Activated CD8-positive, alpha-beta memory T cell treated with anti-CD3 and anti-CD28 coated beads for 4 hours (primary cell): ENCODE measurements around the gene EFCAB6.

Experiments
- DNase-seq, 2 donors: peaks; one replicate each; pipeline ENCODE4 v3.0.0-alpha.2; 2020; ENCODE audit warnings: low read depth in 2 of 2

Gene EFCAB6

DNA sequence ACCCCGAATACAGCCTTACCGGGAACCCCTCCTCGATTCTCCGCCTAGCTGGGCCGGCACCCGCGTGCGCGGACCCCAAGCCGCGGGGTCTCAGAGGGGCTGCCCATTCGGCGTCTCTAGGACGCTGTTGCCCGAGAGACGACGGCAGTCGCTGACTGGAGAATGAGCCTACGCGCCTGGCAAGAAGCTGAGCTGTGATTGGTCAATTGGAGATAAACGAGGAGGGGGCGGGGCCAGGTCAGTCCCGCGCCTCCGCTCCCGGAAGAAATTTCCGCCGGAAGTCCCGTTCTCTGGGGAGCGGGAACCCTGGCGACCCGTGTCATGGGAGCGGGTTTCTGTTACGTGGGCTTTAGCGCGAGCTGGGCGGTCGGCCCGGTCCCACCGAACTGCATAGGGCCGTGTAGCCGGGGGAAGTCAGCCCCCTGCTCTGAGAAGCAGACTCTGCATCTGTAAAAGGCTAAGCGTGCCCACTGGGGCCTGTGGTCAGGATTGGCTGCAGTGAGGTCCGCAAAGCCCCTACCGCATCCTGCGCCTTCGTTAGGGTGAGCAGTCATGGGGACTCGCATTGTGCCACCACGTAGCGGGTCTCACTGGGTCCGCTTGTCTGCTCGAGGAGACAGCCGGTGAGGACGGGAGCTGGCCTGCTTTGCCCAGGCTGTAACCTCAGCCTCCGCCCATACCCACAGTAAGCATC is at the start of gene EFCAB6:
Gene EFCAB6, minus strand, starts transcription at position 157 of the 694 bp plus-strand sequence. CDS start 29,987 bp downstream, outside the sequence.
- peak; percentile 82 for DNase-seq

- no peak for DNase-seq
Observed at GRCh38 chr22:43861529-43861928, 49.4 kb upstream of the EFCAB6 start.

DNA sequence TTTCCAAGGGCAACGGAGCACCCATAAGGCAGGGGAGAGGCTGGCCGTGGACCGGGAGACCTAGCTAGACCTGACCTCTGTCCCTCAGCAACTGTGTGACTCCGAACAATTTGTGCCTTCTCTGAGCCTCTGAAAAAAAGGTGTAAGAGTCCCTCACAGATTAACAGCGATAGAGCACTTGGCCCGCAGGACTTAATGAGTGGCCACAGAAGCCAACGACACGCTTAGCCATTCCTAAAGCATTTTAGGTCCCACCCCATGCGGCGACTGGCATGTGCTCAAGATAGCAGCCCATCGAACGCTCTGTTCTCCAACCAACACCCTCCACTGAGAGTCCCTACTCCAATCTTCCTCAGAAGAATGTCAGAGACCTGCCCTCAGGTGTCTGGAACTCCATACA is 48.7 kb upstream of the EFCAB6 start:
- no peak for DNase-seq

GRCh38 chr22:43860126-43860525 is 48.0 kb upstream of the EFCAB6 start:
- DNase-seq = no peak

- no peak for DNase-seq
Observed at GRCh38 chr22:43859621-43860020, 47.5 kb upstream of the EFCAB6 start.

DNA sequence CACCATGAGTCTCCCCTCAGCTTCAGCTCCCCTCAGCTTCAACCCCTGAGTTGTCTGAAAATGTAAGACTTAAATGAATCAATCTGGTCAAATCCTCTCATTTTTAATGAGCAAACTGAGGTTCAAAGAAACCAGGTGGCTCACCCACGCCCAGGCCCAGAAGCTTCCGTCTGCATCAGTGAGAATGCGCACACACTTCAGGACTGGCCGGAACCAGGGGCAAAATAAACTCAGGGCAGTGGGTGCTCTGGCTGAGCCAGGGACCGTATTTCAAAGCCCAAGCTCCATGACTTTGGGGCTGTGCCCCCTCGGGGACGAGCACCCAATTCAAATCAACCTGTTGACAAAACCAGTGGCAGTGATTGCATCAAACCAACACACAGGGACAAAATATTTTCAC is 47.1 kb upstream of the EFCAB6 start:
- no peak for DNase-seq

DNA sequence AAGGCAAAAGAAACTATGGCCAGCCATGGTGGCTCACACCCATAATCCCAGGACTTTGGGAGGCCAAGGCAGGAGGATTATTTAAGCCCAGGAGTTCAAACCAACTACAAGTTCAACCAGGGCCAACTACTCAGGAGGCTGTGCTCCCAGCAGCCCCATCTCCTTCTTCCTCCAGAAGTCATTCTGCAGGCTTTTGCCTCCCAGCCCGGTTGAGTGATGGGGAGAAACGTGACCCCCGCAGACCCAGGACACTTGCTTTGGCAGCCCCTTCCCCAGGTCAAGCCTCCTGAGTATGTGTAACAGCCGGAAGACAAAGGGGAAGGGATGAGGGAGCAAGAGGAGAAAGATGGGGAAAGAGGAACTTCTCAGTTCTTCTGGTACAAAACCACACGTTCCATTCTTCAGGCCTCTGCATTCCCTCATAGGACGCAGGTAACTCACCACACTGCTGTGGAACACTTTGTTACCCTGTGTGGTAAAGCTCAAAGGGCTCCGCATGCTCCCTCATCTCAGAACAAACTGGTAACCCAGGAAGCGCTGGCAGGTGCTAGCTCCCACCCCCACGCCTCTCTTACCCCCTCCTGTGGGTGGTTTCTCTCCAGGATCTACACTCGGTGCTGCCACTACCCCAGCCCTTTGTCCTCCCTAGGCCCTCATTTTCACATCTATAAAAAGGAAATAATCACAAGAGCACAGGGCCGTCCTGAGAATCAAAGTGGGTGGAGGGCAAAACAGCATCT is 46.2 kb upstream of the EFCAB6 start:
- DNase-seq = no peak

DNA sequence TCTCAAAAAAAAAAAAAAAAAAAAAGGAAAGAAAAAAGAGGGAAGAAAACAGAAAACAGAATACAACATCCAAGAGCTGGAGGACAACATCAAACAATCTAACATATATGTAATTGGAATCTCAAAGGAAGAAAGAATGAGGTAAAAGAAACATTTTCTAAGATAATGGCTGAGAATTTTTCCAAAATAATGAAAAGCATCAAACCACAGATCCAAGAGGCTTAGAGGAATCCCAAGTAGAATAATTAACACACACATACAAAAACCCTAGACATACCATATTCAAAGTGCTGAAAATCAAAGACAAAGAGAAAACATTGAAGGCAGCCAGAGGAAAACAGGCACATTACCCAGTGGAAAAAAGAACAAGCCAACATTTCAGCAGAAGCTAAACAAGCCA is 45.3 kb upstream of the EFCAB6 start:
- DNase-seq = no peak

- DNase-seq = no peak
Observed at GRCh38 chr22:43855431-43855830, 43.3 kb upstream of the EFCAB6 start.

DNA sequence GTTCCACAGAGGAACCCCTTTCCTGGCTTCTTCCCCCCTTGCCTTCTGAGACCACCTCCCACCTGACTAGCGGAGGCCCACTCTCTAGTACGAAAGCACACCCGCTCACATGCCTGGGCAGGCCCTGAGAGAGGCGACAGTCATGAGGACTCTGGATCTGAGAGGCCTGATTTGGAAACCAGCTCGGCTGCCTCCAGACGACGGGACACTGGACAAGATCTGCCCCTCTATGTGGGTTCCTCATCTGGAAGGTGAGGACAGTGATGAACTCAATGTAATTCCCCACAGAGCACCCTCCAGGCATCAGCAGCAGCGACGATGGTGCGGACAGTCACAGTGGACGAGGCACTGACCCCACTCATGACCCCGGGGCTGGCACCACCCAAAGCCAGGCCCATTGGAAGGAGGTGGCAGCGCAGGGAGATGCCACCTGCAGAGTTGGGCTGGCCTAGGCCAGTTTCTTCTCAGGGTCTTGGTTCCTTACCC is 42.7 kb upstream of the EFCAB6 start:
- DNase-seq = no peak

- DNase-seq = no peak
Observed at GRCh38 chr22:43854121-43854785, 42.1 kb upstream of the EFCAB6 start.

DNA sequence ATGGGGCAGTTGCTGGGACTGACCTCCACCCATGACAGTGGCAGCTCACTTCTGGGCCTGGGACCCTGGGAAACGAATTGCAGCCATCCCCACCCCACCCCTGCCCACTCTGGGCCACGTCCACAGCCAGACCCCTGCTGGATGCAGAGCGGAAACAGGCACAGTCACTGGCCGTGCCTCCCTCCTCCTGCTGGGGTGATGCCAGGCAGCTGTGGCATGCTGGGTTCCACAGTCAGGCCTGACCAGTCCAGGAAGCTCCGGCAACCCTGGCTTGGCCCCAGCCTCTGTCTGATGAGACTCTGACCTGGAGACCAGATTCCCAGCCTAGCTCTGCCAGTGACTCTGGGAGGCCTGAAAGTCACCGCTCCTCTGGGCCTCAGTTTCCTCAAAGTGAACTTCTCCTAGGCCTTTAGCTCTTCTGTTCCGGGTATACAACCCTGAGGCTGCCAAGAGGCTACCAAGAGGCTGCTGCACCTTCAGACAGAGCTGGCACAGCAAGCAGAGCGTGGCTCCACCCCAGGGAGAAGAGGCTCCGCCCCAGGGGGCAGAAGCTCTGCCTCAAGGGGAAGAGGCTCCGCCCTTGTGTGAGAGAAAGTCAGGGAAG is 41.3 kb upstream of the EFCAB6 start:
- DNase-seq = no peak

GRCh38 chr22:43852573-43853327 is 40.6 kb upstream of the EFCAB6 start:
- DNase-seq = no peak

GRCh38 chr22:43851979-43852307 is 39.8 kb upstream of the EFCAB6 start:
- no peak for DNase-seq

GRCh38 chr22:43851058-43851978 is 39.2 kb upstream of the EFCAB6 start:
- no peak for DNase-seq

DNA sequence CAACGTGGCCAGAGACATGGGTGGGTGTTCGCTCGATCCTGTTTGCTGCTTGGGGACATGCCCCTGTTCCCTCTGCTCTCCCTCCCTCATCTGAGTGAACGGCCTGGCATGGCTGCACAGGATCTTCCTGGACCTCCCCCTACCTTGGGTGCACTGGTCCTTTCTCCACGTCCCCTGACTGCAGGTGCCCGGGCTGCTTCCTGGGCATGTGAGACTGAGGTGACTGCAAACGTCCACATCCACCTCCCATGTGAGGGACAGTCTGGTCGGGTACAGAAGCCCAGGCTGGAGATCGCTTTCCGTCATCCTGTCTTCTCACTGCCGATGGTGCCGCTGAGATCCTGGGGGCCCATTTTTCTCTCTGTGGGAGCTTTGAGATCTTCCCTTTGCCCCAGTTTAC is 38.4 kb upstream of the EFCAB6 start:
- no peak for DNase-seq

- no peak for DNase-seq
Observed at GRCh38 chr22:43849731-43850130, 37.6 kb upstream of the EFCAB6 start.

DNA sequence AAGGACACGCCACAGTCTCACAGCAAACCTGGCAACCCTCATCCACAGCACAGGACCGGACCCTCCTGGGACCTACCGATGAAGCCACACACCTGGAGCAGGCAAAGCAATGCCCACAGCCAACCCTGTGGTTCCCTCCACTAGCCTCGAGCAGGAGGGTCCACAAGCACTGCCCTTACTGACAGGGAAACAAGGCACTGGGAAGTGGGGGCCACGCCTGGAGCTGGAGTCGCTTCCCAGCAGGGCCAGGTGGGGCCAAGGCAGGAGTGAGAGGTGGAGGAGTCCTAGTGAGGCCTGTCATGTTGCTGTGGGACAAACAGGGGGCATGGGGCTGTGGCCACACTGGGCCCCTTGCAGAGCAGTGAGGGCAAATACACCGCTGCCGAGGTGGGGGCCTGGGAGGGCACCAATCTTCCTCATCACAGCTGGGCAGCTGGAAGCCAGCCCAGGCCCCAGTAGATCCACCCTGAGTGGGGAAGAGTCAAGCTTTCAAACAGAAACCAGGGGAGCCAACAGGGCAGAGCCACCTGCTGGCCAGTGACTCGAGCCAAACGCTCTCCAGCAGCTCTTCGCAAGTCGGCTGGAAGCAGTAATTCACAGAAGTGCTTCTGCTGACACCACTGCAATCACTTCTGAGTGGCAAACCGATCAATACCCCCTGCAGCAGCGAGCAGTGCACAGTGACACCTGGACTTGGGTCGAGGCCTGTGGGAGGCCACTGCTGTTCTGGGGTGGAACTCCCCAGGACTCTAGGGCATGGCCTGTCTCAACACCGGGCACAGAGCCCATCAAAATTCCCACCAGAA is 36.5 kb upstream of the EFCAB6 start:
- no peak for DNase-seq

DNA sequence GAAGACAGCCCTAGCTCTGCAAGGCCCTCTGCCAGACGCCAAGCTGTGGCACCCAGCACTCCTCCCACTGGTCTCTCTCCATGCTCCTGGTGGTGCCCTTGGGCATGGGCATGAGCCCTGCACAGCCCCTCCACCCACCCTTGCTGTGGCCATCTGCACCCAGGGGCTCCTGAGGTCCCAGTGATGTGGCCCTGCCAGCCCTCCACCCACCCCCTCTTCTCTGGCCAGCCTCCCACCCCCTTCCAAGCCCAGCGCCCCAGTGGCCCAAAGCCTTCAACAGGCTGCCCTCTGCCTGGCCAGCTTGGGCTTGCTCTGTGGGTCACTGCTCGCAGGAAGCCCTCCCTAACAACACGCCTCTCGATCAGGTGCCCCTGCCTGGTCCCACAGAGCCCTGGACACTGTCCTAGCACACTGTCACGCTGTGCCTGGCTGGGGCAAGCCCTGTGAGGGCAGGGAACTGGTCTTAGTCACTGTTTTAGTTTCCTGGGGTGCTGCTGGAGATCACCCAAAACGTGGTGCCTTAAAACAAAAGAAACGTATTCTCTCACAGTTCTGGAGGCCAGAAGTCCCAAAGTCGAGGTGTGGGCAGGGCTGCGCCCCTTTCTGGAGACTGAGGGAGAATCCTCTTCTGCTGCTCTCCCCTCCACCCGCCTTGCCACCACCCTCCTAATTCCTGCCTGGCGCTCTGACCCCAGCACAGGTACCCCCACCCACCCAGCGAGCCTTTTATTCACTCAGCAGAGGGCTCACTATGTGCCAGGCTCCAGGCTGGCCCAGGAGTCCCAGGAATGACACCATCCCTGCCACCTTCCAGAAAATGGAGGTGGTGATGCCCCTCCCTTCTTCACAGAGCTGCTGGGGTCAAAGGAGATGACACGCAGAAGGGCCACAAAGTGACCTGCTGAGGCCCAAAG is 35.5 kb upstream of the EFCAB6 start:
- DNase-seq = no peak
